Transverse colon (tissue), 3 donors: ENCODE measurements around the gene RELA.

Experiments used
- EP300 ChIP-seq: sonication (generic); formaldehyde crosslinking; IDR thresholded peaks from one replicate; pipeline ENCODE4 v1.6.1; 2017; ENCODE audit warnings: antibody characterized with exemption, low read depth
- POLR2A ChIP-seq: fragments of 450-650 bp; IDR thresholded peaks from one replicate; pipeline ENCODE4 v1.6.1; 2016; ENCODE audit warnings: antibody characterized with exemption, mild to moderate bottlenecking, moderate library complexity
- TF ChIP-seq, protein P1 (sequence below), 5 experiments: fragments of 200-600 bp in 3 of 5; fragments of 450-650 bp in 2 of 5; sonication (generic) in 3 of 5; IDR thresholded peaks; 1 replicate in 2 of 5; 2 replicates in 3 of 5; pipeline ENCODE4 v1.5.1; 2016 to 2017; ENCODE audit warnings: antibody characterized with exemption in 5 of 5, inconsistent platforms in 3 of 5, mild to moderate bottlenecking in 2 of 5, moderate library complexity in 1 of 5

GRCh38 chr11:65700399-65700798, 37.7 kb upstream of the RELA start:
- no peak for TF ChIP-seq POLR2A
- TF ChIP-seq, protein P1, sequence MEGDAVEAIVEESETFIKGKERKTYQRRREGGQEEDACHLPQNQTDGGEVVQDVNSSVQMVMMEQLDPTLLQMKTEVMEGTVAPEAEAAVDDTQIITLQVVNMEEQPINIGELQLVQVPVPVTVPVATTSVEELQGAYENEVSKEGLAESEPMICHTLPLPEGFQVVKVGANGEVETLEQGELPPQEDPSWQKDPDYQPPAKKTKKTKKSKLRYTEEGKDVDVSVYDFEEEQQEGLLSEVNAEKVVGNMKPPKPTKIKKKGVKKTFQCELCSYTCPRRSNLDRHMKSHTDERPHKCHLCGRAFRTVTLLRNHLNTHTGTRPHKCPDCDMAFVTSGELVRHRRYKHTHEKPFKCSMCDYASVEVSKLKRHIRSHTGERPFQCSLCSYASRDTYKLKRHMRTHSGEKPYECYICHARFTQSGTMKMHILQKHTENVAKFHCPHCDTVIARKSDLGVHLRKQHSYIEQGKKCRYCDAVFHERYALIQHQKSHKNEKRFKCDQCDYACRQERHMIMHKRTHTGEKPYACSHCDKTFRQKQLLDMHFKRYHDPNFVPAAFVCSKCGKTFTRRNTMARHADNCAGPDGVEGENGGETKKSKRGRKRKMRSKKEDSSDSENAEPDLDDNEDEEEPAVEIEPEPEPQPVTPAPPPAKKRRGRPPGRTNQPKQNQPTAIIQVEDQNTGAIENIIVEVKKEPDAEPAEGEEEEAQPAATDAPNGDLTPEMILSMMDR (IDR thresholded peaks at IDR 0.05), result no peak
- no peak for TF ChIP-seq EP300
